Measurements from ENCODE around the gene MYOF.
A peak's percentile ranks its signal among the peaks of the same experiment; 100 is the strongest.

MYOF gene

GRCh38 chr10:93463723-93464476, 18.2 kb downstream of the MYOF start:
- no peak overlapping the region for H3K4me3 ChIP-seq (ENCODE audit: low read depth, low read length)
- TF ChIP-seq CTCF (IDR thresholded peaks at IDR 0.05; ENCODE audit: low read depth, low read length, missing control alignments): no peak
- no peak for DNase-seq (ENCODE audit: low read depth)

- peak; percentile 33 for DNase-seq (ENCODE audit: low read depth)
- TF ChIP-seq CTCF (IDR thresholded peaks at IDR 0.05; ENCODE audit: low read depth, low read length, missing control alignments): no peak
- H3K4me3 ChIP-seq (ENCODE audit: low read depth, low read length): no peak overlapping the region
Observed at GRCh38 chr10:93462881-93463280, 19.3 kb downstream of the MYOF start.

DNA sequence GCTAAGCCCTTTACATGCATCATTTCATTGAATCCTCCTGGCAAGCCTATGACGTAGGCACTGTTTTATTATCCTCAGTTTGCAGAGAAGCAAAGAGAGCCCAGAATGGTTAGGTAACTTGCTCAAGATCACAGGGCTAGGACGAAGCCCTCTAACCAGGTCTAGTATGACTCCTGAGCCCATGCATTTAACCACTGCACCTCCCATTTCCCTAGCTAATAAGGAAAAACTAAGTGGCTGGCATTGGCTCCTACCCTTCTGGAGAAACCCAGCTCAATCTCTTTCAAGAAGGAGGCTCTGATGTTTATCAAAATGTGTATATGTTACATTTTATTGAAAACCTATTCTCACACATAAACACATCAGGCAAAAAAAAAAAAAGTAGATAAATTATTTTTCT, 19.8 kb downstream of the MYOF start:
- DNase-seq (ENCODE audit: low read depth): no peak
- H3K4me3 ChIP-seq (ENCODE audit: low read depth, low read length): no peak overlapping the region
- TF ChIP-seq CTCF (IDR thresholded peaks at IDR 0.05; ENCODE audit: low read depth, low read length, missing control alignments): no peak

DNA sequence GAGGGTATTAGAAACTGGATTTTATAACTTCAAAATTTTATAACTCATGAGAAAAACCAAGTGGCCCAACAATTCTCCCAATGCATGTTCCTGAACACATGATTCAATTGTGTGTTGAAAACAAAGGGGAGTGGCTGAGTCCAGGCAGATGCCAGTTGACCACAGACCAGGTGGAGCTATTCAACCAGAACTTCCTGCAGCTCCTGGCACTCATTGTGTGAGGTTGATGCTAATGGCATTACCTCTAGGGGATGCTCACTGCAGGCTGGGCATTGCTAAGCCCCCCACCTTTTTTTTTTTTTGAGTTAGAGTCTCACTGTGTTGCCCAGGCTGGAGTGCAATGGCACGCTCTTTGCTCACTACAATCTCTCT, 20.3 kb downstream of the MYOF start:
- DNase-seq (ENCODE audit: low read depth): no peak
- no peak for TF ChIP-seq CTCF (IDR thresholded peaks at IDR 0.05; ENCODE audit: low read depth, low read length, missing control alignments)
- H3K4me3 ChIP-seq (ENCODE audit: low read depth, low read length): no peak overlapping the region

DNA sequence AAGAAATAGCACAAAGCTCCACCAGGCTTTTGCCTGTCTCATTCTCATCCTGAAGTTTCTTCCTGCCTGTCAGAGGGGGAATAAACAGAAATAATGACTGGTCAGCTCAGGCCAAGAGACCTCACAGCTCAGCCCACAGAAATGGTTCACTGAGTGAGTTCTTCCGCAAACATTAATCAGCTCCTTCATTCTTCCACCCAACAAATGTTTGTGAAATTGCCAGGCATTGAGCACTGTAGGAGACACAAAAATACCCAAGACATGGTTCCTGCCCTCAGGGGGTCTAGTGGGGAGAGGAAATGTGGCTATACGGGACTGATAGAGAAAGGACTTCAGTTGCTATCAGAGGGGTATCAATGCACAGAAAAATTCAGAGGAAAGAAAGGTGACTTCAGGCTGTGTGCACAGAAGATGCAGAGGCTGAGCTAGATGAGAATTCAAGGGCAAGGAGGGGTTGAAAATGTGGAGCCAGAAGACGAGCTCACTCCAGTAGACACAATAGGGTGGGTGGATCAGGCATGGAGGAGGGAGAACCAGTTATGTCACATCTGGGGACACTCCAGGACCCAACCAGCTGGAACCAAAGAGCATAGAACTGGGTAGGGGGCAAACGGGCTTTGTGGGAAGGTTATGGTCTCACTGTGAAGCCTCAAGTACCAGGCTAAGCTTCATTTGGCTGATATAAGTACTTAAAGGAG, 20.9 kb downstream of the MYOF start:
- no peak for DNase-seq (ENCODE audit: low read depth)
- TF ChIP-seq CTCF (IDR thresholded peaks at IDR 0.05; ENCODE audit: low read depth, low read length, missing control alignments): no peak
- no peak overlapping the region for H3K4me3 ChIP-seq (ENCODE audit: low read depth, low read length)

DNA sequence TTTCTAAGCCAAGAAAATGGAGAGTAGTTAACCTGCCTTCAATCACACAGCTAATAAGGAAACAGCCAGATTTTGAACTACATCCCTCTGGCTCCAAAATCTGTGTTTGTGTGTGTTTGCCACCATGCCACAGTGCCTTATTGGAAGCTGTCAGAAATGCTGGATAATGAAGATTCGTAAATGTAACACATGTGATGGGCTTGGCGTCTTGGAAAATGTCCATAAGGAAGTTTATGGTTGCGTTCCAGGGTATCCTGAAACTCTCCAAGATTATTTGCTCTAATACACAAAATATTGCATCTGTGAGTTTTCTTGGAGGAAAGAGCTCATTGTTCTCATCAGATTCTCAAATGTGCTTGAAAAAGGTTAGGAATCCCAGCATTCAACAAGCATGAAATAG, 22.7 kb downstream of the MYOF start:
- TF ChIP-seq CTCF (IDR thresholded peaks at IDR 0.05; ENCODE audit: low read depth, low read length, missing control alignments): no peak
- DNase-seq (ENCODE audit: low read depth): no peak
- no peak overlapping the region for H3K4me3 ChIP-seq (ENCODE audit: low read depth, low read length)
